Measurements from ENCODE around the gene FSIP1. TPM values are rescaled to one million over a fixed set of nuclear protein-coding genes. Genes with fewer than 3 reads are reported as not detected.

The FSIP1 gene
- polyA plus RNA-seq, 2 of the 4 experiments (the other 2 are of a cell fraction): 0.71 to 0.93 TPM

GRCh38 chr15:39629371-39629770 lies 153.3 kb downstream of the FSIP1 start (continued):
- TF ChIP-seq TP53 (CRISPR knock-in tag; IDR thresholded peaks at IDR 0.05) (no peak), ZC3H11A (IDR thresholded peaks at IDR 0.05) (no peak)

- Histone ChIP-seq H3K4me3 (no peak overlapping the region), H3K4me1 (peaks cover 13% of the 10 kb centered on the region; the same call in 2 of the 3 replicates), H3K27ac (no peak overlapping the region), H3K9me3 (no peaks in the 10 kb centered on the region), H3K4me2 (no peak overlapping the region)
- WGBS (ENCODE audit: missing lambda C conversion rate): 78% methylated on average over 9 of the region's 9 CpGs
- ATAC-seq (no peak), DNase-seq (ENCODE audit: low read depth in 1 of 2, low spot score in 1 of 2) (no peak), FAIRE-seq (no peak)
- ChIA-PET POLR2A (no interaction called here), CTCF (interaction anchor here (1.2 kb wide), 1 partner anchor 18 kb away, joined by 3 read pairs; no protein-coding TSS in a partner anchor)
- TF ChIP-seq HOXB13 (CRISPR knock-in tag; IDR thresholded peaks at IDR 0.05; ENCODE audit: low read depth): no peak
- no peak for TF ChIP-seq PHF8 (IDR thresholded peaks at IDR 0.05; ENCODE audit: borderline replicate concordance, low read depth)
- TF ChIP-seq CBX8 (IDR thresholded peaks at IDR 0.05): no peak
- no peak for TF ChIP-seq MAFK (IDR thresholded peaks at IDR 0.05; ENCODE audit: partially characterized antibody)
- TF ChIP-seq FOSB (CRISPR knock-in tag; IDR thresholded peaks at IDR 0.05): no peak
- TF ChIP-seq HDAC2 (IDR thresholded peaks at IDR 0.05): no peak
- TF ChIP-seq RCOR1 (IDR thresholded peaks at IDR 0.05; ENCODE audit: low read depth, low read length): no peak
- TF ChIP-seq GATA3 (IDR thresholded peaks at IDR 0.05; ENCODE audit: borderline replicate concordance): no peak
- TF ChIP-seq POLR2A (IDR thresholded peaks at IDR 0.05; ENCODE audit: low read length): no peak
- no peak for TF ChIP-seq NR3C1 (IDR thresholded peaks at IDR 0.05)
- no peak for TF ChIP-seq CHD2 (IDR thresholded peaks at IDR 0.05; ENCODE audit: low read length, partially characterized antibody)
- TF ChIP-seq ZNF302 (CRISPR knock-in tag; IDR thresholded peaks at IDR 0.05): no peak
- TF ChIP-seq RARB (CRISPR knock-in tag; IDR thresholded peaks at IDR 0.05): no peak
- no peak for TF ChIP-seq TFCP2L1 (CRISPR knock-in tag; IDR thresholded peaks at IDR 0.05)
- TF ChIP-seq REST (IDR thresholded peaks at IDR 0.05): no peak
- no peak for TF ChIP-seq FOXS1 (CRISPR knock-in tag; IDR thresholded peaks at IDR 0.05)
- no peak for TF ChIP-seq BHLHE40 (IDR thresholded peaks at IDR 0.05; ENCODE audit: low read depth, low read length)
- no peak for TF ChIP-seq RAD21 (conservative IDR thresholded peaks at IDR 0.05 in 1 of 2, IDR thresholded peaks at IDR 0.05 in 1 of 2)
Measured at GRCh38 chr15:39628546-39629257, 153.9 kb downstream of the FSIP1 start.

- Histone ChIP-seq H3K4me3 (no peak overlapping the region), H3K27ac (no peak overlapping the region), H3K4me1 (peaks cover 13% of the 10 kb centered on the region; the same call in 2 of the 3 replicates), H3K4me2 (no peak overlapping the region), H3K9me3 (no peaks in the 10 kb centered on the region)
- ChIA-PET POLR2A (no interaction called here), CTCF (no interaction called here)
- ATAC-seq: no peak; a peak in 1 of 6 replicates
- WGBS (ENCODE audit: missing lambda C conversion rate): 86% methylated on average over 5 of the region's 5 CpGs
- DNase-seq (ENCODE audit: low read depth in 1 of 2, low spot score in 1 of 2): no peak
- FAIRE-seq: no peak
- TF ChIP-seq MYC (IDR thresholded peaks at IDR 0.05; ENCODE audit: borderline replicate concordance, low read length) (no peak), EHMT2 (IDR thresholded peaks at IDR 0.05; ENCODE audit: low read depth) (no peak), ZSCAN20 (CRISPR knock-in tag; IDR thresholded peaks at IDR 0.05) (no peak), HOXB5 (CRISPR knock-in tag; IDR thresholded peaks at IDR 0.05) (no peak), MAFK (IDR thresholded peaks at IDR 0.05; ENCODE audit: partially characterized antibody) (no peak), HDAC2 (IDR thresholded peaks at IDR 0.05) (no peak), REST (IDR thresholded peaks at IDR 0.05) (no peak), HEYL (CRISPR knock-in tag; IDR thresholded peaks at IDR 0.05) (no peak)
- TF ChIP-seq, protein P1, sequence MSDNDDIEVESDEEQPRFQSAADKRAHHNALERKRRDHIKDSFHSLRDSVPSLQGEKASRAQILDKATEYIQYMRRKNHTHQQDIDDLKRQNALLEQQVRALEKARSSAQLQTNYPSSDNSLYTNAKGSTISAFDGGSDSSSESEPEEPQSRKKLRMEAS (IDR thresholded peaks at IDR 0.05): no peak
- TF ChIP-seq, protein P2, sequence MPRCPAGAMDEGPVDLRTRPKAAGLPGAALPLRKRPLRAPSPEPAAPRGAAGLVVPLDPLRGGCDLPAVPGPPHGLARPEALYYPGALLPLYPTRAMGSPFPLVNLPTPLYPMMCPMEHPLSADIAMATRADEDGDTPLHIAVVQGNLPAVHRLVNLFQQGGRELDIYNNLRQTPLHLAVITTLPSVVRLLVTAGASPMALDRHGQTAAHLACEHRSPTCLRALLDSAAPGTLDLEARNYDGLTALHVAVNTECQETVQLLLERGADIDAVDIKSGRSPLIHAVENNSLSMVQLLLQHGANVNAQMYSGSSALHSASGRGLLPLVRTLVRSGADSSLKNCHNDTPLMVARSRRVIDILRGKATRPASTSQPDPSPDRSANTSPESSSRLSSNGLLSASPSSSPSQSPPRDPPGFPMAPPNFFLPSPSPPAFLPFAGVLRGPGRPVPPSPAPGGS (IDR thresholded peaks at IDR 0.05): no peak
Measured at GRCh38 chr15:39628144-39628508, 154.5 kb downstream of the FSIP1 start.
